ENCODE results near the gene PTGES. TPM values are rescaled to one million over a fixed set of nuclear protein-coding genes. Genes with fewer than 3 reads are reported as not detected.

Gene PTGES
- total and polyA plus RNA-seq, 2 experiments from 2014 or later = 2.8 to 3.6 TPM

- TF ChIP-seq ZNF331 (CRISPR knock-in tag; IDR thresholded peaks at IDR 0.05; ENCODE audit: low read depth) = no peak
- no peak for TF ChIP-seq EZH2phosphoT487 (IDR thresholded peaks at IDR 0.05; ENCODE audit: unreplicated experiment)
- no peak for TF ChIP-seq ZNF114 (CRISPR knock-in tag; IDR thresholded peaks at IDR 0.05)
- no peak for TF ChIP-seq EZH2 (IDR thresholded peaks at IDR 0.05; ENCODE audit: low read depth, unreplicated experiment)
These were observed 27.0 kb downstream of the PTGES start (continued) for GRCh38 chr9:129725795-129726251.

DNA sequence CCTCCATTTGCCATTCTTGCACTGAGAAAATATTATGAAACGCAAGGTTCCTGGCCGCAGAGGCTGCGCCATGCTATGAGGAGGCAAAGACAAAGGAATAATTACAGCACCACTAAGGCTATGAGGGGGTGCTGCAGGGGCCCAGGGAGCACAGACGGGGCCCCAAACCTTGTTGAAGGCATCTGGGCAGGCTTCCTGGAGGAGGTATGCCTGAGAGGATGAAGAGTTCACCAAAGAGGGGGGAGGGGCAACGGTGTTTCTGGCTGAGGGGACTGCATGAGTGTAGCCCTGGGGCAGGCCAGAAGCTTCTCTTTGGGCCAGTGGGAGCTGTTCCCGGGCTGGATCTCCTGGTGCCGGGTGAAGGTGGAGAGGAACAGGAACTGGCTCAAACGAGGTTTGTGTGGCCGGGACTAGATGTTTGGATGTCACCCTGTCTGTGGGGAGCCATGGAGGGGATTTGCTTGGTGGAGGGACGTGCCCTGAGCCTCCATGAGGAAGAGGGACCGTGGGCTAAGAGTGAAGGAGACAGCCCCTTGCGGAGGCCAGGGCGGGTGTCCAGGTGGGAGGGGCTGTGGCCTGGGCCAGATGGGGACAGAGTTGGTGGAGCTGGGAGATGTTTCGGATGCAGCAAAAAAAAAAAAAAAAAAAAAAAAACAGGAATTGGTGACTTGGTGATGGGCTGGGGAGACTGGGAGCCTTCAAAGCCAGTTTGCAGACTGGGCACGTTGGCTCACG is 28.2 kb downstream of the PTGES start:
- ATAC-seq = no peak
- Histone ChIP-seq H3K27me3 (ENCODE audit: insufficient read depth) (no peaks in the 10 kb centered on the region), H3K79me2 (replicated peaks; ENCODE audit: insufficient read depth) (no peaks in the 10 kb centered on the region), H3K27ac (ENCODE audit: low read depth) (no peak overlapping the region), H2AFZ (no peak overlapping the region), H3F3A (replicated peaks; ENCODE audit: low read depth) (no peaks in the 10 kb centered on the region), H3K36me3 (ENCODE audit: insufficient read depth) (no peaks in the 10 kb centered on the region), H3K4me3 (no peak overlapping the region), H4K20me1 (replicated peaks; ENCODE audit: insufficient read depth) (no peaks in the 10 kb centered on the region), H3K9me2 (ENCODE audit: insufficient read depth) (no peaks in the 10 kb centered on the region), H3K4me2 (no peak overlapping the region), H3K4me1 (ENCODE audit: insufficient read depth) (no peaks in the 10 kb centered on the region)
- TF ChIP-seq POLR2AphosphoS5 (IDR thresholded peaks at IDR 0.05; ENCODE audit: low read depth) = no peak
- no peak for TF ChIP-seq ZNF331 (CRISPR knock-in tag; IDR thresholded peaks at IDR 0.05; ENCODE audit: low read depth)
- no peak for TF ChIP-seq STAT1 (IDR thresholded peaks at IDR 0.05; ENCODE audit: unreplicated experiment)
- no peak for TF ChIP-seq CREB1 (CRISPR knock-in tag; IDR thresholded peaks at IDR 0.05; ENCODE audit: low read depth)
- TF ChIP-seq NANOG (IDR thresholded peaks at IDR 0.05; ENCODE audit: borderline replicate concordance) = no peak
- TF ChIP-seq, protein P1, sequence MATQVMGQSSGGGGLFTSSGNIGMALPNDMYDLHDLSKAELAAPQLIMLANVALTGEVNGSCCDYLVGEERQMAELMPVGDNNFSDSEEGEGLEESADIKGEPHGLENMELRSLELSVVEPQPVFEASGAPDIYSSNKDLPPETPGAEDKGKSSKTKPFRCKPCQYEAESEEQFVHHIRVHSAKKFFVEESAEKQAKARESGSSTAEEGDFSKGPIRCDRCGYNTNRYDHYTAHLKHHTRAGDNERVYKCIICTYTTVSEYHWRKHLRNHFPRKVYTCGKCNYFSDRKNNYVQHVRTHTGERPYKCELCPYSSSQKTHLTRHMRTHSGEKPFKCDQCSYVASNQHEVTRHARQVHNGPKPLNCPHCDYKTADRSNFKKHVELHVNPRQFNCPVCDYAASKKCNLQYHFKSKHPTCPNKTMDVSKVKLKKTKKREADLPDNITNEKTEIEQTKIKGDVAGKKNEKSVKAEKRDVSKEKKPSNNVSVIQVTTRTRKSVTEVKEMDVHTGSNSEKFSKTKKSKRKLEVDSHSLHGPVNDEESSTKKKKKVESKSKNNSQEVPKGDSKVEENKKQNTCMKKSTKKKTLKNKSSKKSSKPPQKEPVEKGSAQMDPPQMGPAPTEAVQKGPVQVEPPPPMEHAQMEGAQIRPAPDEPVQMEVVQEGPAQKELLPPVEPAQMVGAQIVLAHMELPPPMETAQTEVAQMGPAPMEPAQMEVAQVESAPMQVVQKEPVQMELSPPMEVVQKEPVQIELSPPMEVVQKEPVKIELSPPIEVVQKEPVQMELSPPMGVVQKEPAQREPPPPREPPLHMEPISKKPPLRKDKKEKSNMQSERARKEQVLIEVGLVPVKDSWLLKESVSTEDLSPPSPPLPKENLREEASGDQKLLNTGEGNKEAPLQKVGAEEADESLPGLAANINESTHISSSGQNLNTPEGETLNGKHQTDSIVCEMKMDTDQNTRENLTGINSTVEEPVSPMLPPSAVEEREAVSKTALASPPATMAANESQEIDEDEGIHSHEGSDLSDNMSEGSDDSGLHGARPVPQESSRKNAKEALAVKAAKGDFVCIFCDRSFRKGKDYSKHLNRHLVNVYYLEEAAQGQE (IDR thresholded peaks at IDR 0.05; ENCODE audit: unreplicated experiment) = no peak
- TF ChIP-seq CTCF (conservative IDR thresholded peaks at IDR 0.05; ENCODE audit: low read depth in 2 of 2) = no peak
- no peaks in the 10 kb centered on the region; the same call in 2 of the 3 replicates for H3K9me3 Mint-ChIP-seq
- no peak for DNase-seq (ENCODE audit: low spot score)
- peaks cover 14% of the 10 kb centered on the region; the same call in 2 of the 3 replicates for H3K4me1 Mint-ChIP-seq
- H3K4me3 Mint-ChIP-seq = no peak overlapping the region
- no peak overlapping the region for H3K27ac Mint-ChIP-seq
- H3K27me3 Mint-ChIP-seq (ENCODE audit: insufficient read depth, low read depth, poor library complexity) = peaks cover 9% of the 10 kb centered on the region
- no peaks in the 10 kb centered on the region for H3K36me3 Mint-ChIP-seq (ENCODE audit: low read depth)

Data from GM23338 (cell line).